HG03103 (cell line): ENCODE measurements around the gene RAD51B.

Experiments used
- ATAC-seq: cut with Tn5 transposase; IDR thresholded peaks from one replicate; pipeline ENCODE4 v1.9.1; 2021; ENCODE audit warnings: low read depth; ENCODE audit not compliant: unreplicated experiment

Gene RAD51B

DNA sequence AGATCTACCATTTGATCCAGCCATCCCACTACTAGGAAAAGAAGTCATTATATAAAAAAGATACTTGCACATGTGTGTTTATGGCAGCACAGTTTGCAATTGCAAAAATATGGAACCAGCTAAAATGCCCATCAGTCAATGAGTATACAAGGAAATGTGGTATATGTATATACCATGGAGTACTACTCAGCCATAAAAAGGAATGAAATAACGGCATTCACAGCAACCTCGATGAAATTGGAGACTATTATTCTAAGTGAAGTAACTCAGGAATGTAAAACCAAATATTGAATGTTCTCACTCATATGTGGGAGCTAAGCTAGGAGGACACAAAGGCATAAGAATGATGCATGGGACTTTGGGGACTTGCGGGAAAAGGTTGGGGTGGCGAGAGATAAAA is 402.6 kb downstream of the RAD51B start:
- ATAC-seq = no peak

DNA sequence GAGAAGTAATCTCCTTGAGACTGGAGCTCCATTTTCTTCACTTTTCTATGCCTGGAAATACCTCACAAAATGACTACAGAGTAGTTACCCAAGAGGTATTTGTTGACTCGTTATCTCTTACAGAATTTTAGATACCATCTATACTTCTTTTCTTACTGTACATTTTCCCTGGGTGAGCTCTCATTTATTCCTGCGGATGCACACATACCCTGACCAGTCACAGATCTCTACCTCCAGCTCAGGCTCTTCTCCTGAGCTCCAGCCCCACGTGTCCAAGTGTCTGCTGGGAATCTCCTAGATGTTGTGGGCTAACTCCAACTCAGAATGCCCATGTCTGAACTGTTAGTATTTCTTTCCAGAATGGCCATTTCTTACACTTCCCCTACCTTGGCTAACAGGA is 403.1 kb downstream of the RAD51B start:
- ATAC-seq = no peak

DNA sequence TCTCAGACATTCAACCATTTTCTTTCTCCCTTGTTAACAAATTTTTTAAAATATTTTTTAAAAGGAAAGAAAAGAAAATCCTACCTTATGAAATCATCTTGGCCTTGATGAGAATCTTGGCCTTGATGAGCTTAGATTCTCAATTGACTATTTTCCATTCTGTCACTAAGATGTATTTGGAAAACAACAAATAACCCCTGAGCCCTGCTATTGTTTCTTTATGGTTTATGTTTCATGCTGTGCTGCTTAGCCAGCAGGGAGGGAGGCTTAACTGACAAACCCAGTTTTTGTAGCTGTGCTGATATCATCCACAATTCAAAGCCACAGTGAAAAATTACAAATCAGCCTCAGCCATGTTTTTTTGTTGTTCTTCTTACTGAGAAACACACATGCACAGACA is 404.1 kb downstream of the RAD51B start:
- no peak for ATAC-seq

DNA sequence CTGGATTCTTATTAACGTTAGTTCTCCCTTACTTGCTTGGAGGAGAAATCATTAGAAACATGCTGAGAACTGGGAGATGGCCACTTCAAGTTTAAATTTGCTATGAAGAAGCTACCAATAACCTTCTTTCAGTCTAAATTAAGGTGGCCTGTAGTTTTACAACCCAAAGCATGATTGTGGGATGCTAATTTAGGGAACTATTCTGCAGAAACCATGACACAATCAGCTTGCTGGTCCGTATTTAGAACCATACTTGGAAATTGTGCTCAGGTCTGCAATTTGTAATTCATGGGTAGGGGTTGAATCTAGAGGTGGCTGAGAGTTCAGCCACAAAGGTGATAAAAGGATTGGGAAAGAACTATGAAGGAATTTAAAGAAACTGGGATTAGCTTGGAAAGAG is 405.7 kb downstream of the RAD51B start:
- no peak for ATAC-seq

DNA sequence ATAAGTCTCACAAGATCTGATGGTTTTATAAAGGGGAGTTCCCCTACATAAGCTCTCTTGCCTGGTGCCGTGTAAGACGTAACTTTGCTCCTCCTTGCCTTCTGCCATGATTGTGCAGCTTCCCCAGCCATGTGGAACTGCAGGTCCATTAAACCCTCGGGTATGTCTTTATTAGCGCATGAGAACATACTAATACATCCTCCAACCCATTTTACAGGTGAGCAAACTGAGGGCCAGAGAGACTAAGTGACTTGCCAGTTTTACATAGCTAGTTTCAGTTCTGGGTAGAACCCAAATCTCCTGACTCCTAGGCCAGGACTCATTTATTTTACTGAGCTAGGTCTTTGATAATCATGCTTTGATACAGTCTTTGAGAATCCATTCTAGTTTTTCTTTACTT is 406.9 kb downstream of the RAD51B start:
- ATAC-seq = no peak

DNA sequence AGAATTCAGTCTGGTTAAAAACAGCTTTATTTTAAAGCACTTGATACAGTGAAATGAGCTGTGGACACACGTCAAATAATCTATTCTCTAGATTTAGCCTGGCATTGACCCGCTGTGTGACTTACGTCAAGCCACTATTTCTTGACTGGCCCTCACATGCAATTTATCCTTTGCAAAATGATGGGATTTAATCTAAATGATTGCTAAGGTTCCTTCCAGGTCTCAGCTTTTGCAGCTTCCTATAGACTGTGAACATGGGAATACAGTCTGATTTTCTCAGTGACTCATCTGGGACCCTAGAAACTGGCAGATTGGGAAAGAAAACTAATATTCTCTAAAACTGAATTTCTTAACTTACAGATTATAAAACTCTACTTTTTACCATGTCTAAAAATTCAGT is 409.1 kb downstream of the RAD51B start:
- no peak for ATAC-seq

DNA sequence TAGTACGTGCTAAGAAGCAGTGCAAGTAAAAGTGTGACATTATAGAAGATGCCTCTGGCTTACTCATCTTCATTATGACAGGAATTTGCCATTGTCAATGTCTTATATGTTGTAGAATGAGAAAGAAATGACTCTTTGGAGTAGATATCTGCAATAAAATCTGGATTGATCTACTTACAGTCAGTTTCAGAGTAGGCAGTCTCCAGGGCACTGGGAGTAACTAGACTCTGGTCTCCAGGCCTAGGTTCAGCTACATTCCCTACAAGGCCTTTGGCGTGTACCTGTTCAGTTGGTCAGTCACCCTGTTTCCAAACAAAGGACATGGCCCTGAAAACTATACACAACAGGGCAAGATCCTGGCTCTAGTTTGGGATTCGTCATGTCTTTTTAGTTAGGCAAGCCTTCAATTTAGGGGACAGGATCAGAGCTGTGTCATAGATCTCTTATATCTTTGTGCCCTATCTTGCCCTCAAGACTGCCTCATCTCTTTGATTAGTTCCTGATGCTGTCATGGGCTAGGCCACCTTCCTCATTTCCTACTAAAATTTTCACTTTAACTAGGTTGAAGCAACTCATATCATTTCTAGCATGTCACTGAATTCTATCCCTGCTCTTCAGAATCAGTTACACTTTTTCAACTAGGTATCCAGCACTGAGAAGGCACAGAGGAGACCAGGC is 410.0 kb downstream of the RAD51B start:
- no peak for ATAC-seq

DNA sequence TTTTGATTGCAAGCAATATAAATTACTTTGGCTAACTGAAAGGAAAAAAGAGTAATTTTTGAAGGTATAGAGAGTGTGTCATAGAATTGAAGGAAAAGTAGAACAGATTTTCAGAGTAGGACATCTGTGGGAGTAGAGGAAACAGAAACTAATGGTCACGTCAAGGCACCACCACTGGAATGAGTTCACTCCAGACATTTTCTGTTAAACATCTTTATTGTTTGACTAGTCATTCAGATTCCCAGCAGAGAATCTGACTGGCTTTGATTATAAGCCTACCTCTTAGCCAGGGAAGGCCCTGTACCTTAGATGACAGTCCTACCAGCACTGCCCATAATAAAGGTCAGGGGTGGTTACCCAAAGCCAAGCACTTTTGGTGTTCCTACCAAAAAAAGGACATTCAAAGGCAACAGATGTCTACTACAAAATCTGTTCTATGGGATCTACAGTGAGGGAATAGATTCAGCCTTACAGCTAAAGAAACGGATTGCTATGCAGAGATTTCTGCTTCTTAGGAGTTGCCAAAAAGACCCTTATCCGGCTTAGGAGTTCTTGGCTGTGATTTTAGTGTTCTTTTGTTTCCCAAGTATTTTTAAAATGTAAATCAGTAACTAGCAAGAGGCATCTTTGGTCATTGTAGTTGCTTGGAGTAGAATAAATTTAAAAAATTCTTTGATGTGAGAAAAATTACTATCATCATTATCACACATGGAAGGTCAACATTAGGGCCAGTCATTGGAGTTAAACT is 410.8 kb downstream of the RAD51B start:
- no peak for ATAC-seq

DNA sequence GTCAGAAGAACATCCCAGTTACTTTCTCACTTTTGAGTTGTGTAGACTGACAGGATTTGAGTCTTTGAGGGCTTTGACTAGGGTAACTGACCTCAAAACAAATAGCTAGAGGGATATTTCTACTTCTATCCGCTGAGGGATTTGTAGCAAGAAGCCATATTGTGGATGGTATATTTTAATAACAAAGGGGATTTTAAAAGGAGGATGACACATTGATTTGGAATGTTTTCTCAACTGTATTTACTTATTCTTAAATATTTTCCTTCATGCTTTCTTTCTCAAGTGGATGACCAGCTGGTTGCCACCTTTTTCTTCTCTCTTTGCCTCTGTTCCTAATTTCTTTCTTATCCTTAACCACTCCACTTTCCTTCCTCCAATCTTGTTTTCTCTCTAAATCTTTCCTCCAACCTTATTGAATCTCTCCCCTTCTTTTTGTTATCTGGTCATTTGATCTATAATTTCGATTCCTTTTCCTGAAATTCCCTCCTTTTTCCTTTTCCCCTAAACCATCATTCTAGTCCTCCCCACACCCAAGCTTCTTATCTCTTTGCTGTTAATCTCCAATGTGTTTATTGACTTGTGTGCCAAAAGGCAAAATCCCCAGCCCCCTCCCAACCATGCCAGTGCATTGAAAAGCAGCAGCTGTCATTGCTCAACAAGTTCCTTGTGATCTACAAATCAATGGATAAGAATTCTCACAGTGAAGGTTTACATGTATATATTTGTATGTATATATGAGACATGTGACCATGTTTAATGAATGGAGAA is 411.6 kb downstream of the RAD51B start:
- no peak for ATAC-seq

DNA sequence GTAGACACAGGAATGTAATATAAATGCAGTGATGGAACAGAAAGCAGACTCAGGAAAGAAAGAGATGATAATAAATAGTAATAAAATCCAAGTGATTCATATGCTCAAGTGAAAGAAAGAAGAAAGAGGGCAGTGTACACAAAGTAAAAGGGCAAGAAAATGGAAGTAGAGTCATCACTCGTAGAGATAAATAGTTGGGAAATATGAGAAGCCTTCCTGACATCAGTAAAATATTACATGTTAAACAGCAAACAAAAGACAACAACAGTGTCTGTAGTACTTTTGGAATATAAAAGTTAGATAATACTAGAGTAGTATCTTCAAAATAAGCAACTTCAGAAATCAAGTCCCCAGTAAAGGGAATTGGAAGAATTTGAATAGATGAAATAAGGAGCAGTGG is 412.3 kb downstream of the RAD51B start:
- ATAC-seq = no peak

DNA sequence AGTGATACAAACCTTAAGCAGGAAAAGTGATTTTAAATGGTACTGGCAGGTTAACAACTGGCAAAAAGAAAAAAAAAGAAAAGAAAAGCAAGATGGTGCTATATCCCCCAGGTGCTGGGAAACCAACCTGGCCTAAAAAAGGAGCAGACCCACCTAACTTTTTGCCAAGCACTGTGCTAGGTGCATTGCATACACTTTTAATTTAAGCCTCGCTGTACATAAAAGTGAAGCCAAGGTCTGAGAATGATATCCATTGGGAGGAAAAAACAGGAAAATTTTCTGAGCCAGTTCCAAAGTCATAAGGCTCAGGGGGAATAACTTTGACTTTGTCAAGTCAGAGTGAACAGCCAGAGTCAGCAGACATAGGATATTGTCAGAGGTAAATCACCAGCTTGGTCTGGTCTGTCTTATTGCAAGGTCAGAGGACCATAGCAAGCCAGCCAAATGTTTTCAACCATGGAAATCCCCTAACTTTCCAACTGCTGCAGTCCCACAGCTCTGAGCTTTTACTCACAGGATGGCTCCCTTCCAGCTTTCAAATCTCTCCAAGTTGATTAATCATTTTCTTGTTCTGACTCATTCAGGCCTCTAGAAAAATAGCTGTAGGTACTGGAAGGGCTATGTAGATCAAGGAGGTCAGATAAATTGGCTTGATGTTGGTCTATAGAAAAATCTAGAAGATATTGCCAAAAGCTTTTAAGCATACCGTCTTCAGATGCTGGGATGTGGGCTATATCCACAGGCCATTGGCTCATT is 412.9 kb downstream of the RAD51B start:
- ATAC-seq = peak; percentile 70

DNA sequence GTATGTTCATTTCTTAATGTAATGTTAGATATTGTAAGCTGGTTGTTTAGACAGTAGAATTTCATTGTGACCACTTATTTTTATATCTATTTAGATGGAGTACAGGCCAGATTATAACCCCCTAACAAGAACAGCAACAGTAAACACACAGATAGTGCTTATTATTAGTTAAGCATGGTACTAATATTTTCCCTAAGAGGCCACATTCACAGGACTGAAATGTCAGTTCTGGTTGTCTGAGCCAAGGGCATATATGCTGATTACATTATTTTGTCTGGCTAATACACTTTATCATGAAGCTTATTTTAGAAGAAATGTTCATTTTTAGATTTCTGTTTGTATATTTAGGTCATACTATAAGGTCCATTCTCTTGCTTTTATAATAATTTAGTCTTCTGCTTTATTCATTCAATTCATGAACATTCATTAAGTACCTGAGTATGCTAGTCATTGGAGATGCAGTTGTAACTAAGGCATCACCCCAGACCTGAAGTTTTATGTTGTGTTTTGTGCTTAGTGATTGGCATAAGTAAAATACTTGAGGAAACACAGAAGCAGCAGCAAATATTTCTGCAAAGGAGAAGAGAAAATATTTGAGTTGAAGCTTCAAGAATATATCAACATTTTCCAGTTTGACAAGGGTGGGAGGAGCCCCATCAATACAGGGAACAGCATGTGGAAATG is 413.7 kb downstream of the RAD51B start:
- ATAC-seq = no peak

DNA sequence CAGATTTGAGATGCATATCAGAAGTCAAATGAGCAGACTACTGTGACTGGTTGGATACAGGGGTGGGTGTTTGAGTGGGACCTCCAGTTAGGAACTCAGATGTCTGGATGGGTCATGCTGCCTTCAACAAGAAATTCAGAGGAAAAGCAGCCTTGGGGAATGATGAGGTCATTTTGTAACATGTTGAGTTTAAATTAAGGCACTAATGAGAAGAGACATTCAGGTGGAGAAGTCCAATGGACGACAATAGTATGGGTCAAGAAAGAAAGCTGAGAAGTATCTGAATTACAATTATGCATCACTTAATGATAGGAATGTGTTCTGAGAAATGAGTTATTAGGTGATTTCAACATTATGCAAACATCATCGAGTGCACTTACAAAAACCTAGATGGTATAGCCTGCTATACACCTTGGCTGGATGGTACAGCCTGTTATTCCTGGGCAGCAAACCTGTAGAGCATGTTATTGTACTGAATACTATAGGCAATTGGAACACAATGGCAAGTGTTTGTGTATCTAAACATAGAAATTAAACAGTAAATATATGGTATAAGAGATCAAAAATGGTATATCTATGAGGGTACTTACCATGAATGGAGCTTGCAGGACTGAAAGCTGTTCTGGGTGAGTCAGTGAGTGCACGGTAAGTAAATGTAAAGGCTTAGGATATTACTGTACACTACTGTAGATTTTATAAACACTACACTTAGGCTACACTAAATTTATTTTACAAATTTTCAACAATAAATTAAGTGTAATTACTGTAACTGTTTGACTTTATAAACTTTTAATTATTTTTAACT is 414.7 kb downstream of the RAD51B start:
- no peak for ATAC-seq

DNA sequence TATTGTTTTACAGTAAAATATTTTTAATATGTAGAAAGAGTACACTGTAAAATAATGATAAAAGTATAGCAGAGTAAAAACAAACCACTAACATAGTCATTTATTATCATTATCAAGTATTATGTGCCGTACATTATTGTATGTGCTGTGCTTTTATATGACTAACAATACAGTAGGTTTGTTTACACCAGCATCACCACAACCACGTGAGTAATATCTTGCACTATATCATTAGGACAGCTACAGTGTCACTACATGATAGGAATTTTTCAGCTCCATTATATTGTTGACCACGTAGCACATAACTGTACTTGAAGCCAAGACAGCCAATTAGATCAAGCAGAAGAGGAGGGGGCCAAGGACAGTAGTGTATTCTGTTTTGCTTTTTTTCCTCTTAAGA is 415.4 kb downstream of the RAD51B start:
- ATAC-seq = no peak

DNA sequence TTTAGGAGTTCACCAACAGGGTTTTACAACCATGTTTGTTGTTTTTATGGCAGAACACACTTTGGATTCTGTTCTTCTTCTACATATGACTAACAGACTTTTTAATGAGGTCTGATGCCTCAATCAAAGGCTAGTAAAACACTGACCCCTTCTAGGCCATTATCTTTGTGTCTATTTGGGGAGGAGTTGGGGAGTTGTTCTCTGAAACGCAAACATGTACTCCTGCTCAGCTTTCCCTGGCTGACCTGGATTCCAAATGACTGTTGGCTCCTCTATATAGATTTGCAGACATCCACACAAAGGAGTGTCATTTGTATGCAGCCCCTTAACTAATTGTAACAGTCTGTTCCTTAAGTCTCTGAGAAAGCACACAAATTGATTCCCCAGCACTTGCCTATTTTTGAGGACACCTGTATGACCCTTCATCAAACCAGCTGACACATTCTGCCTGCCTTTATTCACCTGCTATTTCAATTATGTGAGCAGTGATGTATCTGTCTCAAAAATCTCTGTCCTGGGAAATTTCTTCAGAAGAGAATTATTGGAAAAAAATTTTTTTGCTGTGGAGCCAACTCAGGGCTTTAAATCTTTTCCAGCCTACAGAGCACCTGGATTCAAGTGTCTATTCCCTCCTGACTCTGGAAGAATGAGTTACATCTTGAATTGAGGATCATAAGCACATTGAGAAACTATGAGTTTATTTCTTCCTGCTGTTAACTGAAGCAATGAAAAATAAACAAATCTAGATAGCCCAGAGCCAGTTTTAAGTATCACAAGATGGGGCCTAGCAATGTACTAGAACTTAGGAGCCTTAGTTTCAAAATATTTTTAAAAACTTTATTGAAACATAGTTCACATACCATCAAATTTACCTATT is 417.2 kb downstream of the RAD51B start:
- no peak for ATAC-seq

DNA sequence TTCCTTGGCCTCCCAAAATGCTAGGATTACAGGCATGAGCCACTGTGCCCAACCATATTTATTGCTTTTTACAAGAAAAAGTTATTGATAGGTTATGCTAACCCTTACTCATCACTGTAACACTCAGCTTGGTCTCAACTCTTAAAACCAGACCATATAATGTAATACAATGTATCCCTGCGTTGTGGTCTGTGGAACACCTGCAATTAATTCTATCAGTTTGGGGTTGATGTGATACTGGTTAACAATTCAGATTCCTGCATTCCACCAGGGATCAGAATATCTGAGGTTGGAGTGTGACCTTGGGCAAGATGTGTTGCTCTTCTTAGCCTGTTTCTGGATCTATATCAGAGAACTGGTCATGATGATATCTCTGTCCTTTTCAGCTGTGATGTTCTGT is 419.0 kb downstream of the RAD51B start:
- ATAC-seq = no peak

DNA sequence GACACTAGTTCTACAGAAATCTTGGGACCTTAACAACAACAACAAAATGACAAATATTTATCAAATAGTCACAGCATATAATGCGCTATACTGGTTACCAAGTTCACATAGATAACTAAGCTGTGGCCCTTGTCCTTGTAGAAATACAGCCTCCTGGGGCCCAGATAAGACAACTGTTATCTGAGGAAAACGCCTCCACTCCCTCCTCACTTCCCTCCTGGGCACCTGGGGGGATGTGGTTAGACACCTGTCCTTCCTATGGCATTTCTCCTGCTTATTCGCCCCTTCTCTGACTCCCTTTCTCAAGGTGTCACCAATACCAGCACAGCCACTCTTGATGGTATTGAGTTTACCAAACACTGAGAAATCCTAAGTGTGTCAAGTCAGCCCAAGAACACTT is 419.4 kb downstream of the RAD51B start:
- ATAC-seq = no peak

DNA sequence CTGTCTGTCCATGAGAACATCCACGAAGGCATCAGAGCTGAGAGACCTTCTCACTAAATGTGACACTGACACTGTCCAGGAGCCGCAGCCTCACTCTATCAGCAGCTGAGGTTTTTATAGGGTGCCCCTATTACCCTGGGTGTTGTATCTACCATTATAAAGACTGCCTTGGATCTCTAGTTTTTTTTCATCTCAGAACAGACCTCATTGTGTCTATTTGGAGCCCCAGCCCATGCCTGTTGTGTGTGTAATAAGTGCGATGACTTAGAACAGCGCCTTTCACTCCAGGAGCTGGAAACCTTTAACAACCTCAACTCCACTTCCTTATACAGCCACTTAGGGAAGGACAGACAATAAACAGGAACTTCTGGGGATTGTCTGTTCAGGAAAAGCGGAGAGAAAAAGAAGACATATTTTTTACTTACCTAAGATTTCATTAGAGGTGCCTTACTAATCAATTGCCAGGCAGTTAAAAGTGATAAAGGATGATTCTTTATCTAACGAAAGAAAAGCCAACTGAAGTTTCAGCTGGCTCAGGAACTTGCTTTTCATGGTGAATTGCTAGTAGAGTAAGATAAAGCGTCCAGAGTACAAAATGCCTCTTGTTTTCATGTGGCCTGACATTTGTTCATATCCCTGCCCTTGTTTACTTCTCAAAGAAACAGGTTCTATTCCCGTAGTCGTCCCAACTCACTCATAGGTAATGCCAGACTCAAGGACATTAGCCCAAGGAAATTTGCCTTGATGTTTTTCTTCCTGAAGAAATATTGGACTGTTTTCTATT is 420.6 kb downstream of the RAD51B start:
- no peak for ATAC-seq
